HepG2 (cell line): ENCODE measurements around the gene ARRDC4. TPM values are rescaled to one million over a fixed set of nuclear protein-coding genes. Genes with fewer than 3 reads are reported as not detected.

Experiments used
- JUND ChIP-seq: sonication (generic); formaldehyde crosslinking; IDR thresholded peaks from 2 replicates; pipeline ENCODE4 v1.8.0; 2022; ENCODE audit warnings: mild to moderate bottlenecking, missing genetic modification reagents
- KLF13 ChIP-seq: sonication (generic); formaldehyde crosslinking; IDR thresholded peaks from 2 replicates; pipeline ENCODE4 v1.4.0; 2020; ENCODE audit warnings: mild to moderate bottlenecking, missing genetic modification reagents
- NCOR1 ChIP-seq: fragments of 200-600 bp; sonication (generic); IDR thresholded peaks from 2 replicates; pipeline ENCODE4 v1.7.0; 2017; ENCODE audit warnings: antibody characterized with exemption, low read length, borderline replicate concordance
- ONECUT2 ChIP-seq: sonication (generic); formaldehyde crosslinking; IDR thresholded peaks from 2 replicates; pipeline ENCODE4 v1.4.0; 2020; ENCODE audit warnings: missing genetic modification reagents
- RARA ChIP-seq: IDR thresholded peaks from 2 replicates; pipeline ENCODE4 v1.6.1; 2016; ENCODE audit warnings: missing genetic modification reagents, missing compliant biosample characterization
- SAFB2 ChIP-seq: sonication (generic); formaldehyde crosslinking; IDR thresholded peaks from 2 replicates; pipeline ENCODE4 v1.5.1; 2020; ENCODE audit warnings: missing genetic modification reagents, low read depth, mild to moderate bottlenecking, borderline replicate concordance
- SMARCC2 ChIP-seq: fragments of 450-650 bp; IDR thresholded peaks from 2 replicates; pipeline ENCODE4 v1.6.1; 2017; ENCODE audit warnings: antibody characterized with exemption, mild to moderate bottlenecking
- SNAPC2 ChIP-seq: sonication (generic); formaldehyde crosslinking; IDR thresholded peaks from 2 replicates; pipeline ENCODE4 v1.8.1; 2022; ENCODE audit warnings: mild to moderate bottlenecking, missing genetic modification reagents
- TBP ChIP-seq: sonication (generic); formaldehyde crosslinking; IDR thresholded peaks from 2 replicates; pipeline ENCODE4 v1.5.0; 2020; ENCODE audit warnings: missing genetic modification reagents
- ZFX ChIP-seq: sonication (generic); formaldehyde crosslinking; IDR thresholded peaks from 2 replicates; pipeline ENCODE4 v1.4.0; 2020; ENCODE audit warnings: mild to moderate bottlenecking, low read depth, missing genetic modification reagents, moderate library complexity
- ZNF224 ChIP-seq: sonication (generic); formaldehyde crosslinking; IDR thresholded peaks from 2 replicates; pipeline ENCODE4 v1.5.0; 2020; ENCODE audit warnings: mild to moderate bottlenecking, missing genetic modification reagents
- ZNF563 ChIP-seq: sonication (generic); formaldehyde crosslinking; IDR thresholded peaks from 2 replicates; pipeline ENCODE4 v1.8.0; 2022; ENCODE audit warnings: mild to moderate bottlenecking, moderate library complexity, missing genetic modification reagents
- ZNF776 ChIP-seq: sonication (generic); formaldehyde crosslinking; IDR thresholded peaks from 2 replicates; pipeline ENCODE4 v1.4.0; 2020; ENCODE audit warnings: mild to moderate bottlenecking, missing genetic modification reagents
- ZNF781 ChIP-seq: sonication (generic); formaldehyde crosslinking; IDR thresholded peaks from 2 replicates; pipeline ENCODE4 v1.5.1; 2020; ENCODE audit warnings: borderline replicate concordance, mild to moderate bottlenecking, missing genetic modification reagents; ENCODE audit errors: not compliant biosample characterization
- polyA plus RNA-seq, 8 experiments: library from polyadenylated mRNA; depleted of rRNA in 3 of 8; stranded (reverse) in 7 of 8; unstranded in 1 of 8; fragments of >200 nt; fragmentation: Illumina TruSeq in 4 of 8; extraction: Trizol in 4 of 8; gene quantifications; 2 replicates each; pipeline versions ENCODE4 v1.2.1 to v1.2.3, GENCODE V29; 2011 to 2016; ENCODE audit warnings: low read depth in 4 of 8, missing spikeins in 1 of 8, mixed read lengths in 1 of 8; ENCODE audit not compliant: insufficient read depth in 1 of 8
- total RNA-seq, 5 experiments: library from RNA; depleted of rRNA; stranded (reverse); fragments of >200 nt; fragmentation: Illumina TruSeq; extraction: Trizol; gene quantifications; 2 replicates each; pipeline ENCODE4 v1.2.3, GENCODE V29; 2016; ENCODE audit warnings: low read depth in 1 of 5
- TF ChIP-seq, protein P1 (sequence below): IDR thresholded peaks from 2 replicates; pipeline ENCODE4 v1.6.1; 2016; ENCODE audit warnings: missing compliant biosample characterization, missing genetic modification reagents, borderline replicate concordance
- TF ChIP-seq, protein P2 (sequence below): sonication (generic); formaldehyde crosslinking; conservative IDR thresholded peaks from 2 replicates; pipeline ENCODE4 v1.4.0; 2020; ENCODE audit warnings: missing genetic modification reagents
- TF ChIP-seq, protein P3 (sequence below), 2 experiments: sonication (generic) in 1 of 2; formaldehyde crosslinking in 1 of 2; IDR thresholded peaks; 2 replicates each; pipeline versions ENCODE4 v1.4.0 to v1.6.1; 2016 to 2020; ENCODE audit warnings: borderline replicate concordance in 1 of 2, low read depth in 1 of 2, mild to moderate bottlenecking in 1 of 2, missing genetic modification reagents in 1 of 2
- TF ChIP-seq, protein P4 (sequence below): sonication (generic); formaldehyde crosslinking; IDR thresholded peaks from 2 replicates; pipeline ENCODE4 v1.5.0; 2020; ENCODE audit warnings: missing genetic modification reagents
- TF ChIP-seq, protein P5 (sequence below): sonication (generic); formaldehyde crosslinking; conservative IDR thresholded peaks from 2 replicates; pipeline ENCODE4 v1.8.0; 2022; ENCODE audit warnings: missing genetic modification reagents

Gene ARRDC4
- total and polyA plus RNA-seq, 2 of the 13 experiments (the other 11 are each of a cell fraction or from before 2014, with no cell fraction given) = 1.5 to 2.5 TPM

DNA sequence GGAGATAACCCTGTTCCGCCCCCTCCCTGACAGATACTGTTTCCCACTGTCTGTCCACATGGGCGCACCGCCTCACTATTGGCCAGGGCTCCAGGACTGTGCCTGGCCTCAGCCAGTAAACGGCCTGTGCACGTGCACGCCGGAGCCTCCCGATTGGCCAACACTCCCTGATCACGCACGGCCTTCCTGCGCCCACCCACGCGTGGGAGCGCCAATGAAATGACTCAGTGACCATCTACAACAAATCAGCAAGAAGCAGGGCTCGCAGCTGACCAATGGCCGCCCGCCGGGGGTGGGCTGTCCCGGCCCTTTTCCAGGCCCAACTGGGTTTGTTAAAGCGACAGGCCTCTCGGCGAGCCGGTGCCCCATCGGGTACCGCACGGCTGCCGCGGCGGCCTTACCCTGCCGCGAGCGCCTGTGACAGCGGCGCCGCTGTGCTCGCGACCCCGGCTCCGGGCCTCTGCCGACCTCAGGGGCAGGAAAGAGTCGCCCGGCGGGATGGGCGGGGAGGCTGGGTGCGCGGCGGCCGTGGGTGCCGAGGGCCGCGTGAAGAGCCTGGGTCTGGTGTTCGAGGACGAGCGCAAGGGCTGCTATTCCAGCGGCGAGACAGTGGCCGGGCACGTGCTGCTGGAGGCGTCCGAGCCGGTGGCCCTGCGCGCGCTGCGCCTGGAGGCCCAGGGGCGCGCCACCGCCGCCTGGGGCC is at the start of gene ARRDC4 (continued):
- TF ChIP-seq TBP (CRISPR knock-in tag) = no peak
- TF ChIP-seq, protein P1, sequence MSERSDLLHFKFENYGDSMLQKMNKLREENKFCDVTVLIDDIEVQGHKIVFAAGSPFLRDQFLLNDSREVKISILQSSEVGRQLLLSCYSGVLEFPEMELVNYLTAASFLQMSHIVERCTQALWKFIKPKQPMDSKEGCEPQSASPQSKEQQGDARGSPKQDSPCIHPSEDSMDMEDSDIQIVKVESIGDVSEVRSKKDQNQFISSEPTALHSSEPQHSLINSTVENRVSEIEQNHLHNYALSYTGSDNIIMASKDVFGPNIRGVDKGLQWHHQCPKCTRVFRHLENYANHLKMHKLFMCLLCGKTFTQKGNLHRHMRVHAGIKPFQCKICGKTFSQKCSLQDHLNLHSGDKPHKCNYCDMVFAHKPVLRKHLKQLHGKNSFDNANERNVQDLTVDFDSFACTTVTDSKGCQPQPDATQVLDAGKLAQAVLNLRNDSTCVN = no peak
- TF ChIP-seq, protein P2, sequence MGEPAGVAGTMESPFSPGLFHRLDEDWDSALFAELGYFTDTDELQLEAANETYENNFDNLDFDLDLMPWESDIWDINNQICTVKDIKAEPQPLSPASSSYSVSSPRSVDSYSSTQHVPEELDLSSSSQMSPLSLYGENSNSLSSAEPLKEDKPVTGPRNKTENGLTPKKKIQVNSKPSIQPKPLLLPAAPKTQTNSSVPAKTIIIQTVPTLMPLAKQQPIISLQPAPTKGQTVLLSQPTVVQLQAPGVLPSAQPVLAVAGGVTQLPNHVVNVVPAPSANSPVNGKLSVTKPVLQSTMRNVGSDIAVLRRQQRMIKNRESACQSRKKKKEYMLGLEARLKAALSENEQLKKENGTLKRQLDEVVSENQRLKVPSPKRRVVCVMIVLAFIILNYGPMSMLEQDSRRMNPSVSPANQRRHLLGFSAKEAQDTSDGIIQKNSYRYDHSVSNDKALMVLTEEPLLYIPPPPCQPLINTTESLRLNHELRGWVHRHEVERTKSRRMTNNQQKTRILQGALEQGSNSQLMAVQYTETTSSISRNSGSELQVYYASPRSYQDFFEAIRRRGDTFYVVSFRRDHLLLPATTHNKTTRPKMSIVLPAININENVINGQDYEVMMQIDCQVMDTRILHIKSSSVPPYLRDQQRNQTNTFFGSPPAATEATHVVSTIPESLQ = no peak
- TF ChIP-seq, protein P3, sequence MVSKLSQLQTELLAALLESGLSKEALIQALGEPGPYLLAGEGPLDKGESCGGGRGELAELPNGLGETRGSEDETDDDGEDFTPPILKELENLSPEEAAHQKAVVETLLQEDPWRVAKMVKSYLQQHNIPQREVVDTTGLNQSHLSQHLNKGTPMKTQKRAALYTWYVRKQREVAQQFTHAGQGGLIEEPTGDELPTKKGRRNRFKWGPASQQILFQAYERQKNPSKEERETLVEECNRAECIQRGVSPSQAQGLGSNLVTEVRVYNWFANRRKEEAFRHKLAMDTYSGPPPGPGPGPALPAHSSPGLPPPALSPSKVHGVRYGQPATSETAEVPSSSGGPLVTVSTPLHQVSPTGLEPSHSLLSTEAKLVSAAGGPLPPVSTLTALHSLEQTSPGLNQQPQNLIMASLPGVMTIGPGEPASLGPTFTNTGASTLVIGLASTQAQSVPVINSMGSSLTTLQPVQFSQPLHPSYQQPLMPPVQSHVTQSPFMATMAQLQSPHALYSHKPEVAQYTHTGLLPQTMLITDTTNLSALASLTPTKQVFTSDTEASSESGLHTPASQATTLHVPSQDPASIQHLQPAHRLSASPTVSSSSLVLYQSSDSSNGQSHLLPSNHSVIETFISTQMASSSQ (IDR thresholded peaks at IDR 0.05; ENCODE audit: low read depth) = no peak
- TF ChIP-seq, protein P3 (CRISPR knock-in tag; IDR thresholded peaks at IDR 0.05; ENCODE audit: borderline replicate concordance) = peak; percentile 35; the same call in 1 of the 2 replicates
- peak; percentile 34; the same call in 1 of the 2 replicates for TF ChIP-seq NCOR1
- TF ChIP-seq RARA (CRISPR knock-in tag) = peak; percentile 5; the same call in 1 of the 2 replicates
- TF ChIP-seq KLF13 (CRISPR knock-in tag) = no peak
- no peak for TF ChIP-seq ZNF776 (CRISPR knock-in tag)
- TF ChIP-seq ZNF563 (CRISPR knock-in tag) = peak; percentile 42; the same call in 1 of the 2 replicates
- TF ChIP-seq SMARCC2 = no peak
- TF ChIP-seq, protein P4, sequence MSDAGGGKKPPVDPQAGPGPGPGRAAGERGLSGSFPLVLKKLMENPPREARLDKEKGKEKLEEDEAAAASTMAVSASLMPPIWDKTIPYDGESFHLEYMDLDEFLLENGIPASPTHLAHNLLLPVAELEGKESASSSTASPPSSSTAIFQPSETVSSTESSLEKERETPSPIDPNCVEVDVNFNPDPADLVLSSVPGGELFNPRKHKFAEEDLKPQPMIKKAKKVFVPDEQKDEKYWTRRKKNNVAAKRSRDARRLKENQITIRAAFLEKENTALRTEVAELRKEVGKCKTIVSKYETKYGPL (CRISPR knock-in tag) = no peak
- TF ChIP-seq ZNF224 (CRISPR knock-in tag) = no peak
- TF ChIP-seq ZFX (CRISPR knock-in tag) = peak; percentile 76
- no peak for TF ChIP-seq ONECUT2
- no peak for TF ChIP-seq SNAPC2 (CRISPR knock-in tag)
- no peak for TF ChIP-seq SAFB2 (CRISPR knock-in tag)
- TF ChIP-seq, protein P5, sequence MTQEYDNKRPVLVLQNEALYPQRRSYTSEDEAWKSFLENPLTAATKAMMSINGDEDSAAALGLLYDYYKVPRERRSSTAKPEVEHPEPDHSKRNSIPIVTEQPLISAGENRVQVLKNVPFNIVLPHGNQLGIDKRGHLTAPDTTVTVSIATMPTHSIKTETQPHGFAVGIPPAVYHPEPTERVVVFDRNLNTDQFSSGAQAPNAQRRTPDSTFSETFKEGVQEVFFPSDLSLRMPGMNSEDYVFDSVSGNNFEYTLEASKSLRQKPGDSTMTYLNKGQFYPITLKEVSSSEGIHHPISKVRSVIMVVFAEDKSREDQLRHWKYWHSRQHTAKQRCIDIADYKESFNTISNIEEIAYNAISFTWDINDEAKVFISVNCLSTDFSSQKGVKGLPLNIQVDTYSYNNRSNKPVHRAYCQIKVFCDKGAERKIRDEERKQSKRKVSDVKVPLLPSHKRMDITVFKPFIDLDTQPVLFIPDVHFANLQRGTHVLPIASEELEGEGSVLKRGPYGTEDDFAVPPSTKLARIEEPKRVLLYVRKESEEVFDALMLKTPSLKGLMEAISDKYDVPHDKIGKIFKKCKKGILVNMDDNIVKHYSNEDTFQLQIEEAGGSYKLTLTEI (CRISPR knock-in tag) = no peak
- TF ChIP-seq JUND (CRISPR knock-in tag) = no peak
- no peak for TF ChIP-seq ZNF781 (CRISPR knock-in tag)
